Duodenal mucosa (tissue), 2 donors: Measurements from ENCODE around the gene PPP4R2.

Experiments
- H3K27ac ChIP-seq: one replicate; pipeline ENCODE4 v1.7.0; 2013; ENCODE audit warnings: low read depth, low read length
- H3K27me3 ChIP-seq, 2 donors: one replicate each; pipeline ENCODE4 v1.7.0; 2013; ENCODE audit warnings: low read length in 2 of 2, control low read depth in 1 of 2; ENCODE audit not compliant: insufficient read depth in 2 of 2, control insufficient read depth in 1 of 2
- H3K36me3 ChIP-seq, 2 donors: one replicate each; pipeline ENCODE4 v1.7.0; 2013; ENCODE audit warnings: low read length in 2 of 2, control low read depth in 1 of 2; ENCODE audit not compliant: insufficient read depth in 2 of 2, control insufficient read depth in 1 of 2
- H3K4me1 ChIP-seq, 2 donors: one replicate each; pipeline ENCODE4 v1.7.0; 2013; ENCODE audit warnings: low read length in 2 of 2, control low read depth in 1 of 2; ENCODE audit not compliant: insufficient read depth in 2 of 2, control insufficient read depth in 1 of 2
- H3K4me3 ChIP-seq, 2 donors: one replicate each; pipeline ENCODE4 v1.7.0; 2013; ENCODE audit warnings: low read length in 2 of 2, low read depth in 1 of 2
- H3K9ac ChIP-seq, 2 donors: one replicate each; pipeline ENCODE4 v1.7.0; 2013; ENCODE audit warnings: low read length in 2 of 2, low read depth in 1 of 2
- H3K9me3 ChIP-seq, 2 donors: one replicate each; pipeline ENCODE4 v1.7.0; 2013; ENCODE audit warnings: low read length in 2 of 2, control low read depth in 1 of 2; ENCODE audit not compliant: control insufficient read depth in 1 of 2

Gene PPP4R2

GRCh38 chr3:73100741-73101559, 104.3 kb downstream of the PPP4R2 start:
- no peak overlapping the region for H3K4me3 ChIP-seq
- no peak overlapping the region for H3K9ac ChIP-seq
- no peak overlapping the region for H3K27ac ChIP-seq
- H3K27me3 ChIP-seq: no peaks in the 10 kb centered on the region
- peaks cover 0 to 3% of the 10 kb centered on the region in 2 donors for H3K9me3 ChIP-seq
- H3K4me1 ChIP-seq: peaks cover 0 to 4% of the 10 kb centered on the region in 2 donors
- no peaks in the 10 kb centered on the region for H3K36me3 ChIP-seq

DNA sequence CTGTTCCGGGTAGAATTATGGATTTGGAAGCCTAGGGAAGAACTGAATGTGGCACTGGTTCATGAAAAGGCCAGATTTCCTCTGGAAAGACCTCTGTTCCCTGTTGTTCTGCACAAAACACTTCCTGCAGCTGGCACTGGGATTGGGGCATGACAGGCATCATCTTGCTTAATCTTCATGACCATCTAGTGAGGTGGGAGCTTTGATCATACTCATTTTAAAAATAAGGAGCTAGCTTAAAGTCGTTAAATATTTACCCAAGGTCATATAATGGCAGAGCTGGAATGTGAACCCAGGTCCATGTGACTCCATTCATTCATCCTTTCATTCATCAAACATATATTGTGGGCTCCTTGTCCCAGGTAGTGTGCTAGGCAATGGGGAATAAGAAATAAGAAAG, 105.3 kb downstream of the PPP4R2 start:
- H3K9me3 ChIP-seq: peaks cover 0 to 3% of the 10 kb centered on the region in 2 donors
- peaks cover 0 to 4% of the 10 kb centered on the region in 2 donors for H3K4me1 ChIP-seq
- H3K36me3 ChIP-seq: no peaks in the 10 kb centered on the region
- H3K27me3 ChIP-seq: no peaks in the 10 kb centered on the region
- no peak overlapping the region for H3K4me3 ChIP-seq
- H3K9ac ChIP-seq: no peak overlapping the region
- no peak overlapping the region for H3K27ac ChIP-seq

GRCh38 chr3:73107215-73107614, 110.6 kb downstream of the PPP4R2 start:
- Histone ChIP-seq H3K27ac (no peak overlapping the region), H3K4me3 (no peak overlapping the region), H3K9ac (no peak overlapping the region), H3K36me3 (no peaks in the 10 kb centered on the region), H3K4me1 (no peaks in the 10 kb centered on the region), H3K9me3 (no peaks in the 10 kb centered on the region), H3K27me3 (no peaks in the 10 kb centered on the region)

- Histone ChIP-seq H3K27me3 (no peaks in the 10 kb centered on the region), H3K4me1 (no peaks in the 10 kb centered on the region), H3K27ac (no peak overlapping the region), H3K9ac (no peak overlapping the region), H3K9me3 (no peaks in the 10 kb centered on the region), H3K36me3 (no peaks in the 10 kb centered on the region), H3K4me3 (no peak overlapping the region)
Observed at GRCh38 chr3:73107676-73108187, 111.1 kb downstream of the PPP4R2 start.

- Histone ChIP-seq H3K9ac (no peak overlapping the region), H3K4me1 (no peaks in the 10 kb centered on the region), H3K4me3 (no peak overlapping the region), H3K36me3 (no peaks in the 10 kb centered on the region), H3K27me3 (no peaks in the 10 kb centered on the region), H3K9me3 (no peaks in the 10 kb centered on the region), H3K27ac (no peak overlapping the region)
Observed at GRCh38 chr3:73108750-73109149, 112.1 kb downstream of the PPP4R2 start.

- Histone ChIP-seq H3K4me3 (no peak overlapping the region), H3K36me3 (no peaks in the 10 kb centered on the region), H3K27ac (no peak overlapping the region), H3K4me1 (no peaks in the 10 kb centered on the region), H3K9me3 (no peaks in the 10 kb centered on the region), H3K27me3 (no peaks in the 10 kb centered on the region), H3K9ac (no peak overlapping the region)
Observed at GRCh38 chr3:73110530-73110929, 113.9 kb downstream of the PPP4R2 start.

DNA sequence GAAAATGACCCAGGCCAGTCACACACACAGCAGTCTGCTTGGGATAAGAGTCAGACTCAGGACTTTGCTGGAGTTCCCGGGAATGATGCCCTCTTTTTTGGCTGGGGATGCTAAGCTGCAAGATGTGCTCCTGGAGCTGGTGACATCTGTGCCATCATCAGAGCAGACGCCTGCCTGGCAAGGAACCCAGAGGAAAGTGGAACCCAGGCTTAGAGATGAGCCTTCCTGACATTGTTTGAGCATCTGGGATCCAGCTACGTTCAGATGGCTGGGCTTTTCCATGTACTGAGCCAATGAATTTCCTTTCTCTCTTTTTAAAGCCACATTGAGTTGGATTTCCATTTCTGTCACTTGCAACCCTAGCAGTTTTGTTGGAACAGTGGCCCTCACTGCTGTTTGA, 118.1 kb downstream of the PPP4R2 start:
- Histone ChIP-seq H3K9me3 (no peaks in the 10 kb centered on the region), H3K9ac (no peak overlapping the region), H3K36me3 (no peaks in the 10 kb centered on the region), H3K27me3 (no peaks in the 10 kb centered on the region), H3K4me3 (no peak overlapping the region), H3K27ac (no peak overlapping the region), H3K4me1 (no peaks in the 10 kb centered on the region)

- Histone ChIP-seq H3K36me3 (no peaks in the 10 kb centered on the region), H3K4me1 (no peaks in the 10 kb centered on the region), H3K27me3 (no peaks in the 10 kb centered on the region), H3K27ac (no peak overlapping the region), H3K9me3 (no peaks in the 10 kb centered on the region), H3K9ac (no peak overlapping the region), H3K4me3 (no peak overlapping the region)
Observed at GRCh38 chr3:73115806-73116205, 119.2 kb downstream of the PPP4R2 start.
